ENCODE results near the gene TCFL5.

Gene TCFL5

GRCh38 chr20:62897666-62898065 lies 36.0 kb upstream of the TCFL5 start:
- POLR2A ChIA-PET, result interaction anchor here (0.9 to 1.6 kb wide), 2 partner anchors 10 to 11 kb away, joined by 3 to 4 read pairs; no protein-coding TSS in a partner anchor
- H3K36me3 ChIP-seq (ENCODE audit: control insufficient read depth in 2 of 2, insufficient read depth in 1 of 2, low read length in 2 of 2), result peaks cover 5 to 68% of the 10 kb centered on the region in 2 experiments; a peak in 2 of 3 replicates
- H3K27ac ChIP-seq (ENCODE audit: extremely low read depth, low read depth, low read length), result no peak overlapping the region

DNA sequence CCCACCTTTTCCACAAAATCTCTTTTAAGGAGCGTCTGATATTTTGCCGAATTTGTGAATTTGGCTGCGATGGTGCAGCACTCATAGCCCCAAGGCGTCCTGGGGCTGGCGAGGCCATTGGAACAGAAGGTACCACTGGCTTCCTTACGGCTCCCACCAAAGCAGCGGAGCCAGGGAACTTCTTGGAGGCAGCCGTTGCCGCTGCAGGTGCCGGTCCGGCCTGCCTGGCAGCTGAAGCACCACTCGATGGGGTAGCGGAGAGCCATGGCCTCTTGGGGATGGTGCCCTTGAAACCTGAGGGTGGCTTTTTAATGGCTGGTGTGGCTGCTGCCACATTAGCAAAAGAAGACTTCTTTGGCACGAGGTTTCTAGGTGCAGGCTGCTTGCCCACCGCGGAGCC lies 34.9 kb upstream of the TCFL5 start:
- no peaks in the 10 kb centered on the region; the same call in 1 of the 2 replicates for H3K4me1 ChIP-seq (ENCODE audit: control insufficient read depth, insufficient read depth, low read length)
- H3K36me3 ChIP-seq (ENCODE audit: control insufficient read depth in 2 of 2, insufficient read depth in 1 of 2, low read length in 2 of 2), result peaks cover 9 to 68% of the 10 kb centered on the region in 2 experiments; a peak in 2 of 3 replicates
- no peaks in the 10 kb centered on the region for H3K9me3 ChIP-seq (ENCODE audit: control insufficient read depth, insufficient read depth, low read depth, low read length)
- ChIA-PET CTCF (interaction anchor here (3.3 kb wide), 1 partner anchor 11 kb away, joined by 15 read pairs; no protein-coding TSS in a partner anchor), POLR2A (no interaction called here)
- H3K4me3 ChIP-seq (ENCODE audit: low read depth, low read length), result no peak overlapping the region
- H3K27ac ChIP-seq (ENCODE audit: extremely low read depth, low read depth, low read length), result no peak overlapping the region
- TF ChIP-seq ZNF335 (tag by site-specific recombination; conservative IDR thresholded peaks at IDR 0.05) (no peak), ZNF211 (tag by site-specific recombination; IDR thresholded peaks at IDR 0.05; ENCODE audit: low read depth) (no peak), ZNF10 (tag by site-specific recombination; IDR thresholded peaks at IDR 0.05) (no peak)
- TF ChIP-seq, protein P1, sequence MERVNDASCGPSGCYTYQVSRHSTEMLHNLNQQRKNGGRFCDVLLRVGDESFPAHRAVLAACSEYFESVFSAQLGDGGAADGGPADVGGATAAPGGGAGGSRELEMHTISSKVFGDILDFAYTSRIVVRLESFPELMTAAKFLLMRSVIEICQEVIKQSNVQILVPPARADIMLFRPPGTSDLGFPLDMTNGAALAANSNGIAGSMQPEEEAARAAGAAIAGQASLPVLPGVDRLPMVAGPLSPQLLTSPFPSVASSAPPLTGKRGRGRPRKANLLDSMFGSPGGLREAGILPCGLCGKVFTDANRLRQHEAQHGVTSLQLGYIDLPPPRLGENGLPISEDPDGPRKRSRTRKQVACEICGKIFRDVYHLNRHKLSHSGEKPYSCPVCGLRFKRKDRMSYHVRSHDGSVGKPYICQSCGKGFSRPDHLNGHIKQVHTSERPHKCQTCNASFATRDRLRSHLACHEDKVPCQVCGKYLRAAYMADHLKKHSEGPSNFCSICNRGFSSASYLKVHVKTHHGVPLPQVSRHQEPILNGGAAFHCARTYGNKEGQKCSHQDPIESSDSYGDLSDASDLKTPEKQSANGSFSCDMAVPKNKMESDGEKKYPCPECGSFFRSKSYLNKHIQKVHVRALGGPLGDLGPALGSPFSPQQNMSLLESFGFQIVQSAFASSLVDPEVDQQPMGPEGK (tag by site-specific recombination; IDR thresholded peaks at IDR 0.05), result no peak
- TF ChIP-seq, protein P2, sequence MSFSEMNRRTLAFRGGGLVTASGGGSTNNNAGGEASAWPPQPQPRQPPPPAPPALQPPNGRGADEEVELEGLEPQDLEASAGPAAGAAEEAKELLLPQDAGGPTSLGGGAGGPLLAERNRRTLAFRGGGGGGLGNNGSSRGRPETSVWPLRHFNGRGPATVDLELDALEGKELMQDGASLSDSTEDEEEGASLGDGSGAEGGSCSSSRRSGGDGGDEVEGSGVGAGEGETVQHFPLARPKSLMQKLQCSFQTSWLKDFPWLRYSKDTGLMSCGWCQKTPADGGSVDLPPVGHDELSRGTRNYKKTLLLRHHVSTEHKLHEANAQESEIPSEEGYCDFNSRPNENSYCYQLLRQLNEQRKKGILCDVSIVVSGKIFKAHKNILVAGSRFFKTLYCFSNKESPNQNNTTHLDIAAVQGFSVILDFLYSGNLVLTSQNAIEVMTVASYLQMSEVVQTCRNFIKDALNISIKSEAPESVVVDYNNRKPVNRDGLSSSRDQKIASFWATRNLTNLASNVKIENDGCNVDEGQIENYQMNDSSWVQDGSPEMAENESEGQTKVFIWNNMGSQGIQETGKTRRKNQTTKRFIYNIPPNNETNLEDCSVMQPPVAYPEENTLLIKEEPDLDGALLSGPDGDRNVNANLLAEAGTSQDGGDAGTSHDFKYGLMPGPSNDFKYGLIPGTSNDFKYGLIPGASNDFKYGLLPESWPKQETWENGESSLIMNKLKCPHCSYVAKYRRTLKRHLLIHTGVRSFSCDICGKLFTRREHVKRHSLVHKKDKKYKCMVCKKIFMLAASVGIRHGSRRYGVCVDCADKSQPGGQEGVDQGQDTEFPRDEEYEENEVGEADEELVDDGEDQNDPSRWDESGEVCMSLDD (tag by site-specific recombination; IDR thresholded peaks at IDR 0.05), result no peak

More at GRCh38 chr20:62897666-62898065, 36.0 kb upstream of the TCFL5 start:
- Histone ChIP-seq H3K4me3 (ENCODE audit: low read depth, low read length) (no peak overlapping the region), H3K9me3 (ENCODE audit: control insufficient read depth, insufficient read depth, low read depth, low read length) (no peaks in the 10 kb centered on the region), H3K4me1 (ENCODE audit: control insufficient read depth, insufficient read depth, low read length) (no peaks in the 10 kb centered on the region; the same call in 1 of the 2 replicates)
- CTCF ChIA-PET, result interaction anchor here (0.5 to 3.3 kb wide), 6 partner anchors 10 to 282 kb away, joined by 3 to 15 read pairs (median 3); no protein-coding TSS in a partner anchor
- TF ChIP-seq, protein P3, sequence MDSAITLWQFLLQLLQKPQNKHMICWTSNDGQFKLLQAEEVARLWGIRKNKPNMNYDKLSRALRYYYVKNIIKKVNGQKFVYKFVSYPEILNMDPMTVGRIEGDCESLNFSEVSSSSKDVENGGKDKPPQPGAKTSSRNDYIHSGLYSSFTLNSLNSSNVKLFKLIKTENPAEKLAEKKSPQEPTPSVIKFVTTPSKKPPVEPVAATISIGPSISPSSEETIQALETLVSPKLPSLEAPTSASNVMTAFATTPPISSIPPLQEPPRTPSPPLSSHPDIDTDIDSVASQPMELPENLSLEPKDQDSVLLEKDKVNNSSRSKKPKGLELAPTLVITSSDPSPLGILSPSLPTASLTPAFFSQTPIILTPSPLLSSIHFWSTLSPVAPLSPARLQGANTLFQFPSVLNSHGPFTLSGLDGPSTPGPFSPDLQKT (IDR thresholded peaks at IDR 0.05; ENCODE audit: borderline replicate concordance, low read depth, low read length), result no peak
- TF ChIP-seq KLF9 (tag by site-specific recombination; IDR thresholded peaks at IDR 0.05; ENCODE audit: low read depth) (no peak), ZNF501 (tag by site-specific recombination; IDR thresholded peaks at IDR 0.05) (no peak), ZNF558 (tag by site-specific recombination; IDR thresholded peaks at IDR 0.05) (no peak), HOXD13 (CRISPR knock-in tag; IDR thresholded peaks at IDR 0.05; ENCODE audit: borderline replicate concordance) (no peak), ZNF24 (tag by site-specific recombination; IDR thresholded peaks at IDR 0.05) (no peak), ZNF555 (tag by site-specific recombination; conservative IDR thresholded peaks at IDR 0.05) (no peak), ZNF324 (tag by site-specific recombination; IDR thresholded peaks at IDR 0.05) (no peak), GLI4 (tag by site-specific recombination; IDR thresholded peaks at IDR 0.05) (no peak), ZSCAN4 (tag by site-specific recombination; IDR thresholded peaks at IDR 0.05) (no peak)
